GM12878 (cell line): Measurements from ENCODE around the gene IFT81. TPM values are rescaled to one million over a fixed set of nuclear protein-coding genes. Genes with fewer than 3 reads are reported as not detected.
"Not testable (repeated sequence)": the region's sequence is repeated elsewhere in the genome, so short reads cannot be mapped to it uniquely, and the experiment has no call there.

Experiments used
- ATAC-seq: fragments of 200-7000 bp; cut with Tn5 transposase; 3 replicates; pipeline ENCODE4 v1.9.1; 2020; ENCODE audit warnings: mild to moderate bottlenecking, moderate library complexity
- BruUV-seq: library from RNA; stranded (reverse); fragments of 400-500 nt; replicated peaks from 2 replicates; lab custom pipeline; 2021; lab: Mats Ljungman, UMichigan
- CTCF ChIA-PET: fragments of 300-600 bp; sonication (Branson Sonifier 250); formaldehyde crosslinking; extraction: SDS; loops from one replicate; lab custom pipeline; 2021; ENCODE audit warnings: inconsistent platforms; lab: Yijun Ruan, JAX
- POLR2A ChIA-PET: fragments of 350-600 bp; formaldehyde crosslinking; extraction: SDS; loops from one replicate; lab custom pipeline; 2021; ENCODE audit warnings: inconsistent platforms; lab: Charles Lee
- RAD21 ChIA-PET: fragments of 300-600 bp; sonication (Branson Sonifier 250); formaldehyde crosslinking; loops from one replicate; lab custom pipeline; 2023; ENCODE audit warnings: antibody characterized with exemption; ENCODE audit not compliant: unreplicated experiment; lab: Charles Lee
- SMC1A ChIA-PET: fragments of 300-600 bp; sonication (Branson Sonifier 250); formaldehyde crosslinking; loops from one replicate; lab custom pipeline; 2023; ENCODE audit not compliant: unreplicated experiment, uncharacterized antibody; lab: Charles Lee
- DNase-seq: peaks from one replicate; pipeline ENCODE4 v3.0.0-alpha.2; 2011; ENCODE audit warnings: low read depth, low spot score
- FAIRE-seq: peaks from 3 replicates; lab custom pipeline; 2011; peaks lifted over from hg19 to GRCh38; lab: Jason Lieb, UNC
- H2AFZ ChIP-seq: 2 replicates; pipeline ENCODE4 v1.6.0; 2011; ENCODE audit warnings: low read depth, low read length, control low read depth; ENCODE audit not compliant: control insufficient read depth
- H3K27ac ChIP-seq: 2 replicates; pipeline ENCODE4 v1.5.1; 2011; ENCODE audit warnings: control low read depth; ENCODE audit not compliant: control insufficient read depth, insufficient read depth
- H3K27me3 ChIP-seq, 2 experiments: replicated peaks in 1 of 2; 2 replicates each; pipeline versions ENCODE4 v1.6.0 to v1.6.1; 2011; ENCODE audit warnings: low read length in 1 of 2; ENCODE audit not compliant: control insufficient read depth in 2 of 2, insufficient read depth in 2 of 2
- H3K36me3 ChIP-seq, 2 experiments: 2 replicates each; pipeline ENCODE4 v1.5.1; 2011; ENCODE audit warnings: low read length in 1 of 2; ENCODE audit not compliant: control insufficient read depth in 2 of 2, insufficient read depth in 2 of 2
- H3K4me1 ChIP-seq: 2 replicates; pipeline ENCODE4 v1.6.1; 2011; ENCODE audit warnings: mild to moderate bottlenecking, low read length, moderate library complexity, mixed read lengths; ENCODE audit not compliant: control insufficient read depth, insufficient read depth
- H3K4me2 ChIP-seq: 2 replicates; pipeline ENCODE4 v1.6.0; 2011; ENCODE audit warnings: control low read depth; ENCODE audit not compliant: control insufficient read depth, insufficient read depth
- H3K4me3 ChIP-seq: fragments of 200-600 bp; sonication (generic); 2 replicates; pipeline ENCODE4 v1.5.1; 2016
- H3K79me2 ChIP-seq: 2 replicates; pipeline ENCODE4 v1.6.0; 2011; ENCODE audit warnings: low read length; ENCODE audit not compliant: control insufficient read depth, insufficient read depth
- H3K9ac ChIP-seq: 2 replicates; pipeline ENCODE4 v1.8.0; 2011; ENCODE audit warnings: low read length, control low read depth, mixed read lengths; ENCODE audit not compliant: control insufficient read depth, insufficient read depth
- H3K9me3 ChIP-seq: replicated peaks from 3 replicates; pipeline ENCODE4 v1.5.1; 2011; ENCODE audit warnings: mild to moderate bottlenecking, low read length; ENCODE audit not compliant: control insufficient read depth, insufficient read depth
- H4K20me1 ChIP-seq: 2 replicates; pipeline ENCODE4 v1.6.0; 2011; ENCODE audit not compliant: control insufficient read depth, insufficient read depth
- CBX5 ChIP-seq: sonication (generic); IDR thresholded peaks from 2 replicates; pipeline ENCODE4 v1.6.1; 2016; ENCODE audit warnings: low read depth, moderate library complexity, mild to moderate bottlenecking, inconsistent platforms
- NFYB ChIP-seq: IDR thresholded peaks from 2 replicates; pipeline ENCODE4 v1.6.1; 2011; ENCODE audit warnings: low read depth, mild to moderate bottlenecking, low read length, improper control_type of control experiment, moderate library complexity; ENCODE audit not compliant: insufficient read depth
- NR2C1 ChIP-seq: fragments of 450-650 bp; IDR thresholded peaks from 2 replicates; pipeline ENCODE4 v1.6.1; 2017; ENCODE audit warnings: antibody characterized with exemption, mild to moderate bottlenecking, moderate library complexity
- NR2F1 ChIP-seq: fragments of 450-650 bp; conservative IDR thresholded peaks from 2 replicates; pipeline ENCODE4 v1.6.1; 2017; ENCODE audit warnings: mild to moderate bottlenecking
- WRNIP1 ChIP-seq: IDR thresholded peaks from 2 replicates; pipeline ENCODE4 v1.6.1; 2011; ENCODE audit warnings: low read depth, low read length, improper control_type of control experiment, borderline replicate concordance
- WGBS: methylation state at CpG from one replicate; pipeline ENCODE4 v1.1.6; 2016; ENCODE audit warnings: low lambda C conversion rate; ENCODE audit not compliant: insufficient replicate concordance, insufficient coverage; ENCODE audit errors: missing lambda C conversion rate; 5-methylcytosine and 5-hydroxymethylcytosine counted together
- in situ Hi-C: fragments of 300-500 bp; cut with MboI; formaldehyde crosslinking; loops from 9 replicates; pipeline ENCODE4 v1.14.3; 2018; ENCODE audit warnings: mixed read lengths
- intact Hi-C: fragments of 100-400 bp; cut with micrococcal nuclease; formaldehyde crosslinking; loops from one replicate; pipeline ENCODE4 v1.14.2; 2022; ENCODE audit not compliant: unreplicated experiment
- polyA plus RNA-seq, 11 experiments: library from polyadenylated mRNA; depleted of rRNA in 4 of 11; unstranded in 6 of 11; stranded (reverse) in 5 of 11; fragments of >200 nt; fragmentation: Nextera tagmentation in 4 of 11; fragmentation: Illumina TruSeq in 1 of 11; extraction: Ambion mirVana in 4 of 11; extraction: Trizol in 1 of 11; gene quantifications; 1 replicate in 1 of 11; 2 replicates in 10 of 11; pipeline versions ENCODE4 v1.2.1 to v1.2.3, GENCODE V29; 2011 to 2016; ENCODE audit warnings: inconsistent platforms in 2 of 11, missing spikeins in 2 of 11, low read depth in 1 of 11
- total RNA-seq, 4 experiments: library from RNA; depleted of rRNA in 3 of 4; stranded (reverse); fragments of >200 nt in 3 of 4; fragmentation: Illumina TruSeq in 1 of 4; extraction: Trizol in 1 of 4; gene quantifications; 2 replicates each; pipeline versions ENCODE4 v1.2.1 to v1.2.3, GENCODE V29; 2013 to 2021

The IFT81 gene
- total and polyA plus RNA-seq, 10 of the 15 experiments (the other 5 are each of a cell fraction or from before 2014, with no cell fraction given) = 4.1 to 9.9 (median 5.6) TPM

DNA sequence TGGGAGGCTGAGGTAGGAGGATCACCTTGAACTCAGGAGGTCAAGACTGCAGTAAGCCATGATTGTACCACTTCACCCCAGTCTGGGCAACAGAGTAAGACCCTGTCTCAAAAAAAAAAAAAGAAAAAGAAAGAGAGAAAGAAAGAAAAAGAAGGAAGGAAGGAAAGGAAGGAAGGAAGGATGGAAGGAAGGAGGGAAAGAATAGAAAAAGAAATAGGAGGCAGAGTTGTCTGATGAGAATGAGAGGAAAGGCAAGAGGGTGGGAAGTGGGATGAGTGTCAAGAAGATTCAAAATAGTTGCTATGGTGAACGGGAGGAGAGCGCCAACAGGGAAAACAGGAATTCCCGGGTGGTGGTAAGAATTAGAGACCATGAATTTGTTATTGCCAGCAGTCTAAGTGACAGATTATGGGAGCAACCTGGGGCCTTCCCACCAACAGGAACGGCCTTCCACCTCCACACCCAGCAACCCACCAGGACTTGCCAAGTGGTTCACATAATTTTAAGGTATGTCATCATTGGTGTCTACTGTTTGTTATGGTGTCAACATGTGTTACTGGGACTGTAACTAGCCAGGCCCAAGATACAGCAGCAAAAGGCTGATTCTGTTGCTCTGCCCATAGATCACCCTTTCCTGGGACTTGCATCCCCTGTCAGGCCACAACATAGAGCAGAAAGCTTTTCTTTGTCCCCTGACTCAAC is 39.7 kb upstream of the IFT81 start:
- no peak overlapping the region for H2AFZ ChIP-seq
- RAD21 ChIA-PET = no interaction called here

DNA sequence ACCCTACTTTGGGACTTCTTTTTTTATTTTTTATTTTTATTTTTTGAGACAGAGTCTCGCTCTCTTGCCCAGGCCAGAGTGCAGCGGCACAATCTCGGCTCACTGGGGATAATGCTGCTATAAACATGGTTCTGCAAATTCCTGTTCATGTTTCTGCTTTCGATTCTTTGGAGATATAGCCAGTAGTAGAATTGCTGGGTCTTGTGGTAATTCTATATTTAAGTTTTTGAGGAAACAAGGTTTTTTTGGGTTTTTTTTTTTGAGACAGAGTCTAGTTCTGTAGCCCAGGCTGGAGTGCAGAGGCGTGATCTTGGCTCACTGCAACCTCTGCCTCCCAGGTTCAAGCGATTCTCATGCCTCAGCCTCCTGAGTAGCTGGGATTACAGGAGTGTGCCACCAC is 35.9 kb upstream of the IFT81 start:
- H3K27me3 ChIP-seq, H3K4me1 ChIP-seq, H3K4me3 ChIP-seq, BruUV-seq, DNase-seq, RAD21 ChIA-PET, ATAC-seq, H3K79me2 ChIP-seq, in situ Hi-C loops, POLR2A ChIA-PET, H3K9ac ChIP-seq, H3K9me3 ChIP-seq, FAIRE-seq, H3K27ac ChIP-seq, intact Hi-C loops, H3K36me3 ChIP-seq, H2AFZ ChIP-seq, H3K4me2 ChIP-seq, H4K20me1 ChIP-seq: not testable (repeated sequence)
- WGBS = 36% methylated on average over 6 of the region's 6 CpGs
- ChIA-PET SMC1A (interaction anchor here (0.7 kb wide), 1 partner anchor 13 kb away, joined by 3 read pairs; no protein-coding TSS in a partner anchor), CTCF (interaction anchor here (0.9 to 1.0 kb wide), 2 partner anchors 46 to 156 kb away, joined by 3 read pairs; no protein-coding TSS in a partner anchor)

More for the DNA sequence above, 39.7 kb upstream of the IFT81 start:
- TF ChIP-seq NR2C1 (no peak), NFYB (no peak), WRNIP1 (no peak), CBX5 (no peak), NR2F1 (no peak)
- Histone ChIP-seq H4K20me1 (no peaks in the 10 kb centered on the region), H3K9ac (no peak overlapping the region), H3K4me3 (no peak overlapping the region), H3K27me3 (no peaks in the 10 kb centered on the region), H3K4me2 (no peak overlapping the region), H3K79me2 (no peaks in the 10 kb centered on the region), H3K9me3 (no peaks in the 10 kb centered on the region), H3K4me1 (peaks cover 10% of the 10 kb centered on the region), H3K36me3 (no peaks in the 10 kb centered on the region), H3K27ac (no peak overlapping the region)
- POLR2A ChIA-PET = interaction anchor here (0.5 kb wide), 1 partner anchor 825 kb away, joined by 6 read pairs; no protein-coding TSS in a partner anchor
- in situ Hi-C loops = no loop called here
- WGBS = 68% methylated on average over 4 of the region's 4 CpGs
- no peak for ATAC-seq
- SMC1A ChIA-PET = interaction anchor here (1.1 kb wide), 1 partner anchor 10 kb away, joined by 3 read pairs; no protein-coding TSS in a partner anchor
- intact Hi-C loops = no loop called here
- CTCF ChIA-PET = no interaction called here
- FAIRE-seq = no peak
- no peak for DNase-seq
- no TSS peak for BruUV-seq
